Measurements from ENCODE around the gene GLE1. TPM values are rescaled to one million over a fixed set of nuclear protein-coding genes. Genes with fewer than 3 reads are reported as not detected.
A peak's percentile ranks its signal among the peaks of the same experiment; 100 is the strongest.

The GLE1 gene
- total RNA-seq, 1 donor from 2014 or later = 17.5 TPM

- Mint-ChIP-seq H3K9me3 (ENCODE audit: unreplicated experiment) (no peaks in the 10 kb centered on the region), H3K27me3 (ENCODE audit: low read depth, unreplicated experiment) (no peaks in the 10 kb centered on the region), H3K27ac (ENCODE audit: unreplicated experiment) (no peak overlapping the region), H3K4me3 (ENCODE audit: unreplicated experiment) (no peak overlapping the region), H3K36me3 (ENCODE audit: low read depth, unreplicated experiment) (peaks cover 19% of the 10 kb centered on the region), H3K4me1 (ENCODE audit: low read depth, unreplicated experiment) (peaks cover 11% of the 10 kb centered on the region)
- no peaks in the 10 kb centered on the region for H3K9me3 ChIP-seq (ENCODE audit: insufficient read depth, low read depth, low read length)
- H3K9ac ChIP-seq (ENCODE audit: low read length) = no peak overlapping the region
- DNase-seq (ENCODE audit: low read depth) (no peak), FAIRE-seq (no peak)
- H3K27ac ChIP-seq (ENCODE audit: low read depth, low read length) = no peak overlapping the region
- H3K4me2 ChIP-seq (ENCODE audit: low read length) = no peak overlapping the region
- TF ChIP-seq CTCF (IDR thresholded peaks at IDR 0.05; ENCODE audit: insufficient read depth, low read depth, low read length) = no peak
- no peak for TF ChIP-seq EZH2 (IDR thresholded peaks at IDR 0.05; ENCODE audit: insufficient read depth, low read length)
- H3K4me1 ChIP-seq (ENCODE audit: insufficient read depth, low read length) = no peaks in the 10 kb centered on the region
- H3K79me2 ChIP-seq (ENCODE audit: insufficient read depth, low read length) = peaks cover 86% of the 10 kb centered on the region
- H3K27me3 ChIP-seq (ENCODE audit: insufficient read depth, low read length) = no peaks in the 10 kb centered on the region
- H4K20me1 ChIP-seq (ENCODE audit: insufficient read depth, low read length) = peaks cover 84% of the 10 kb centered on the region
- H2AFZ ChIP-seq (ENCODE audit: low read depth, low read length) = no peak overlapping the region
- no peak overlapping the region for H3K4me3 ChIP-seq (ENCODE audit: insufficient read depth, low read depth, low read length)
- peaks cover 45% of the 10 kb centered on the region for H3K36me3 ChIP-seq (ENCODE audit: insufficient read depth, low read length)
Measured at GRCh38 chr9:128568470-128569078, 64.1 kb downstream of the GLE1 start.

GRCh38 chr9:128575469-128575868 lies 71.0 kb downstream of the GLE1 start:
- no peak for TF ChIP-seq EZH2 (IDR thresholded peaks at IDR 0.05; ENCODE audit: insufficient read depth, low read length)
- no peak for TF ChIP-seq CTCF (IDR thresholded peaks at IDR 0.05; ENCODE audit: insufficient read depth, low read depth, low read length)
- no peak overlapping the region for H3K9ac ChIP-seq (ENCODE audit: low read length)

GRCh38 chr9:128575916-128576315 lies 71.4 kb downstream of the GLE1 start:
- Histone ChIP-seq H4K20me1 (ENCODE audit: insufficient read depth, low read length) (peaks cover 77% of the 10 kb centered on the region), H3K4me1 (ENCODE audit: insufficient read depth, low read length) (peaks cover 11% of the 10 kb centered on the region), H3K4me2 (ENCODE audit: low read length) (no peak overlapping the region), H3K79me2 (ENCODE audit: insufficient read depth, low read length) (peaks cover 35% of the 10 kb centered on the region), H3K36me3 (ENCODE audit: insufficient read depth, low read length) (peaks cover 80% of the 10 kb centered on the region), H3K4me3 (ENCODE audit: insufficient read depth, low read depth, low read length) (no peak overlapping the region), H2AFZ (ENCODE audit: low read depth, low read length) (no peak overlapping the region), H3K27me3 (ENCODE audit: insufficient read depth, low read length) (no peaks in the 10 kb centered on the region), H3K9ac (ENCODE audit: low read length) (no peak overlapping the region), H3K9me3 (ENCODE audit: insufficient read depth, low read depth, low read length) (no peaks in the 10 kb centered on the region), H3K27ac (ENCODE audit: low read depth, low read length) (peak overlapping the region; percentile 20)
- FAIRE-seq = no peak
- DNase-seq (ENCODE audit: low read depth) = peak; percentile 64
- H3K9me3 Mint-ChIP-seq (ENCODE audit: unreplicated experiment) = no peaks in the 10 kb centered on the region
- H3K36me3 Mint-ChIP-seq (ENCODE audit: low read depth, unreplicated experiment) = peaks cover 45% of the 10 kb centered on the region
- peaks cover 14% of the 10 kb centered on the region for H3K4me1 Mint-ChIP-seq (ENCODE audit: low read depth, unreplicated experiment)
- no peaks in the 10 kb centered on the region for H3K27me3 Mint-ChIP-seq (ENCODE audit: low read depth, unreplicated experiment)
- peak overlapping the region; percentile 47 for H3K27ac Mint-ChIP-seq (ENCODE audit: unreplicated experiment)
- TF ChIP-seq EZH2 (IDR thresholded peaks at IDR 0.05; ENCODE audit: insufficient read depth, low read length) (no peak), CTCF (IDR thresholded peaks at IDR 0.05; ENCODE audit: insufficient read depth, low read depth, low read length) (no peak)
- H3K4me3 Mint-ChIP-seq (ENCODE audit: unreplicated experiment) = peak overlapping the region; percentile 11

More at GRCh38 chr9:128575469-128575868, 71.0 kb downstream of the GLE1 start:
- Histone ChIP-seq H3K79me2 (ENCODE audit: insufficient read depth, low read length) (peaks cover 37% of the 10 kb centered on the region), H3K4me1 (ENCODE audit: insufficient read depth, low read length) (peaks cover 11% of the 10 kb centered on the region), H3K27ac (ENCODE audit: low read depth, low read length) (peak overlapping the region; percentile 20), H3K27me3 (ENCODE audit: insufficient read depth, low read length) (no peaks in the 10 kb centered on the region), H3K9me3 (ENCODE audit: insufficient read depth, low read depth, low read length) (no peaks in the 10 kb centered on the region), H3K4me2 (ENCODE audit: low read length) (no peak overlapping the region), H3K36me3 (ENCODE audit: insufficient read depth, low read length) (peaks cover 75% of the 10 kb centered on the region), H4K20me1 (ENCODE audit: insufficient read depth, low read length) (peaks cover 73% of the 10 kb centered on the region), H3K4me3 (ENCODE audit: insufficient read depth, low read depth, low read length) (no peak overlapping the region), H2AFZ (ENCODE audit: low read depth, low read length) (no peak overlapping the region)
- no peaks in the 10 kb centered on the region for H3K9me3 Mint-ChIP-seq (ENCODE audit: unreplicated experiment)
- peaks cover 14% of the 10 kb centered on the region for H3K4me1 Mint-ChIP-seq (ENCODE audit: low read depth, unreplicated experiment)
- DNase-seq (ENCODE audit: low read depth) (peak; percentile 40), FAIRE-seq (no peak)
- H3K27me3 Mint-ChIP-seq (ENCODE audit: low read depth, unreplicated experiment) = no peaks in the 10 kb centered on the region
- H3K27ac Mint-ChIP-seq (ENCODE audit: unreplicated experiment) = peak overlapping the region; percentile 47
- H3K4me3 Mint-ChIP-seq (ENCODE audit: unreplicated experiment) = no peak overlapping the region
- peaks cover 45% of the 10 kb centered on the region for H3K36me3 Mint-ChIP-seq (ENCODE audit: low read depth, unreplicated experiment)

All from astrocyte (in vitro differentiated cells and primary cell).